ENCODE measurements around the gene SLC35C1.
"Not testable (repeated sequence)": the region's sequence is repeated elsewhere in the genome, so short reads cannot be mapped to it uniquely, and the experiment has no call there.

Gene SLC35C1

DNA sequence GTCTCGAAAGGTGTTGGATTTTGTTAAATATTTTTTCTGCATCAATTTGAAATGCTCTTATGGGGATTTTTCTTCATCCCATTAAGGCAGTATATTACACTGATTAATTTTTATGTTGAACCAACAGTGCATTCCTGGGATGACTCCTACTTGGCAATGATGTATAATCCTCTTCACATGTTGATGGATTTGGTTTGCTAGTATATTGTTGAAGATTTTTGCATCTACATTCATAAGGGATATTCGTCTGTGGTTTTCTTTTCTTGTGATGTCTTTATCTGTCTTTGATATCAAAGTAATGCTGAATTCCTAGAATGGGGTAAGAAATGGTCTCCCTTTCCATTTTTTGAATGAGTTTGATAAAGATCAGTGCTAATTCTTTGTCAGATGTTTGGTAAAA is 18.7 kb upstream of the SLC35C1 start:
- no peak for DNase-seq

DNA sequence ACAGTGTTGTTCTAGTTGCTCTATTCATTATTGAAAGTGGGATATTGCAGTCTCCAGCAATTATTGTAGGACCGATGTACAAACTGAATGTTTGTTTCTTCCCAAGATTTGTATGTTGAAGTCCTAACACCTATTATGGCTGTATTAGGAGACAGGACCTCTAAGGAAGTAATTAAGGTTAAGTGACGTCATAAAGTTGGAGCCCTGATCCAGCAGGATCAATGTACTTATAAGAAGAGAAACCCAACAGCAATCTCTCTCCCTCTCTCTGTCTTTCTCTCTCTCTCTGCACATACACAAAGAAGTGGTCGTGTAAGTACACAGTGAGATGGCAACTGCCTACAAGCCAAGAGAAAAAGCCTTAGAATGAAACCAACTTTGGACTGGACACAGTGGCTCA is 16.1 kb upstream of the SLC35C1 start:
- DNase-seq: no peak

DNA sequence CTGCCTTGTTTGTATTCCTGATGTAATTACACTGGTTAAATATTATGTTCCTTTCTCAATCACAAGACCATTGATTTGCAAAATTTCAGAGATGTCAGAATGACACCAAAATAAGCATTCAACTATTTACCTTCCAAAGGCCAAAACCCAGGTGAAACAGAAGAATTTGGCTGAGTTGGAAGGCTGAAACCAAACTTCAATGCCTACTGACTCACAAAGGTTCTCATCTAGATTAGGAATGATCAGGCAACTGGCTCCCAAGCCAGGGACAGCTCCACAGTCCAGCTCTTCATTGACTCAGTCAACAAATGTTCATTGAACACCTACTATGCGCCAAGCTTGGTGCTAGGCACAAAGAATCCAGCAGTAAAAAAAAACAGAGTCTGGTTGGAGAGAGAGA is 13.4 kb upstream of the SLC35C1 start:
- no peak for DNase-seq

DNA sequence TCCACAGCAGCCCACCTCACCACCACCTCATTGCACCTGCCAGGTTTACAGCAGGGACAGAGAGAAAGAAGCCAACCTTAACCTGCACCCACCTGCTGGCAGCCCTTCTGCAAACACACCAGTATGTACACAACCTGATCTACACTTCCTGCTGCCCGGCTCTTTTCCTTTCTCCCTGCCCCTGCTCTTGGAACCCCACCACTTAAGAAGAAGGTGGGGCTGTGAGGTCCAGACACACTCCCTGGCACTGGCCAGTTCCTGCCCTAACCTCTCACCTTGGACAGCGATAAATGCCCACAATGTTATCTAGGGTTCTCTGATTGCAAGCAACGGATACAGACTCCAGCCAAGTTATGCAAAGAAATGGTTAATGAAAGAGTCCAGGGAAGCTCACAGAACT is 10.8 kb upstream of the SLC35C1 start:
- no peak for DNase-seq

DNA sequence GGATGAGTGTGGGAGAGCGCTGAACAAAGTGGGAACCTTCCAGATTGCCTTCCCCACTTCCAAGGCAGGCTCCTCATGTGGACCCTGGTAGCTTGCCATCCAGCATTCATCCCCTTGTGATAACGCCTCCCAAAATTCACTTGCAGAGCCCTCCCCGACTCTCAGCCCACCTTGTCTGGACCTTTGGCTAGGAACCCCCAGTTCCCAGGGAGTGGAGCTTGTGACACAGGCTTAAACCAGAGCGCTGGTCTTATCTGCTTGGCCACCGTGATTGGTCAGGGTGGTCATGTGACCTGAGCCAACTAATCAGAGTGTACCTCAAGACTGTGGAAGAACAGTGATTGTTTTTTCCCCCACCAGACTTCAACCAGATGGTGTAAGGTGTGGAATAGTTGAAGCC is 9.6 kb upstream of the SLC35C1 start:
- no peak for DNase-seq

DNA sequence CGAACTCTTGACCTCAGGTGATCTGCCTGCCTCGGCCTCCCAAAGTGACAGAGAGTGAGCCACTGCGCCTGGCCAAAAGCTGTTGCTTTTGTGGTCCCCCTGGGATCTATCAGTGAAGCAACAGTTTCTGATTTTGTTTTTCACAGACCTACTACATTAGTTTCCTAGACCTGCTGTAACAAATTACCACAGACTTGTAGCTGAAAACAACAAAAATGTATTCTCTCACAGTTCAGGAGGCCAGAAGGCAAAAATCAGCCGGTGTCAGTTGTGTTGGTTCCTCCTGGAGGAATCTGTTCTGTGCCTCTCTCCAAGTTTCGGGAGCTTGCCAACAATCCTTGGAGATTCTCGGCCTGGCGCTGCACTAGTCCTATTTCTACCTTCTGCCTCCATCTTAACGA is 8.5 kb upstream of the SLC35C1 start:
- no peak for DNase-seq

DNA sequence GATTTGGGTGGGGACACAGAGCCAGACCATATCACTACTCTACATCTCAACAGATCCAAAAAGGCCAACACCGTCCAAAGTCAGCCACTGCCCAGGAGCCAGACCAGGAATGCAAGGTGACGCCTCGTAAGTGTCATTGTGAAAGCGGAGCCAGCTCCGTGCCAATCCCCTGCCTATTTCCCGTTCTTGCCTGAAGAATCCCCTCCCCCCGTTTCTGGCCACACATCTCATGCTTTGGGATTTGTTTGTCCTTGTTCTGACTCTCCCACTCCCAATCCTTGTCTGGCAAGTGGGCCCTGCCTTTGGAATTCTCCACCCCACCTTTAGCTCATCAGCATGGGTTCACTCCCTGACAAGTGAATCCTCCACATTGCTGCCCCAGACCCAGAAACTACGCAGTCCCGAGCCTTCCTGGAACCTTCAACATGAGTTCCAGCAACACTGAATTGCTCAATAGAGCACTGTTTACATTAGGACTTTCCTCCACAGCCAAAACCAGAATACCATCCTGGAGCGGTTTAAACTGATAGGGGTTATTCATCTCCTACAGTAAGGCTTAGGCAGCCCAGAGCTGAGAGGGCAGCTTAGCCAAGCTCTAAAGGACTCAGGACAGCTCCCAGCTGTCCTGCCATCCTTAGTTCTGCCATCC is 6.0 kb upstream of the SLC35C1 start:
- DNase-seq: no peak

DNA sequence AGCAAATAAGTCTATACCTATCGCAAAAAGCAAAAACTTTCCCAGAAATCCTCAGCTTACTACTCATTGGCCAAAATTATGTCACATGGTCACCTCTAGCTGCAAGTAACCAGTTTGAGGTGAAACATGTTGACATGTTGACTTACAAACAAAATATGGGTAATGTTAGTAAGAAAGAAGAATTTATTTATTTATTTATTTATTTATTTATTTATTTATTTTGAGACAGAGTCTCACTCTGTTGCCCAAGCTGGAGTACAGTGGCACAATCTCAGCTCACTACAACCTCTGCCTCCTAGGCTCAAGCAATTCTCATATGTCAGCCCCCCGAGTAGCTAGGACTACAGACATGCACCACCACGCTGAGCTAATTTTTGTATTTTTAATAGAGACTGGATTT is 5.4 kb upstream of the SLC35C1 start:
- DNase-seq: no peak

DNA sequence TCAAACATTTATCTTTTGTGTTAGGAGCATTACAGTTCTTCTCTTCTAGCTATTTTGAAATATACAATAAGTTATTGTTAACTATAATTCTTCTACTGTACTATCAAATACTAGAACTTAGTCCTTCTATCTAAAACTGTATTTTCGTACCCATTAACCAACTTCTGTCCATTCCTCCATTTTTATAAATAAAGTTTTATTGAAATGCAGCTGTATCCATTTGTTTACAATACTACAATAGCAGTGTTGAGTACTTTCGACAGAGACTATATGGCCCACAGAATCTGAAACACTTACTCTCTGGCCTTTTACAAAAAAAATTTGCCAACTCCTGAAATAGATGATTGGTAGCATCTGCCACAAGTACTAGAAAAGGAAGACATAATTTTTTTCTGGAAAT is 4.7 kb upstream of the SLC35C1 start:
- DNase-seq: no peak

DNA sequence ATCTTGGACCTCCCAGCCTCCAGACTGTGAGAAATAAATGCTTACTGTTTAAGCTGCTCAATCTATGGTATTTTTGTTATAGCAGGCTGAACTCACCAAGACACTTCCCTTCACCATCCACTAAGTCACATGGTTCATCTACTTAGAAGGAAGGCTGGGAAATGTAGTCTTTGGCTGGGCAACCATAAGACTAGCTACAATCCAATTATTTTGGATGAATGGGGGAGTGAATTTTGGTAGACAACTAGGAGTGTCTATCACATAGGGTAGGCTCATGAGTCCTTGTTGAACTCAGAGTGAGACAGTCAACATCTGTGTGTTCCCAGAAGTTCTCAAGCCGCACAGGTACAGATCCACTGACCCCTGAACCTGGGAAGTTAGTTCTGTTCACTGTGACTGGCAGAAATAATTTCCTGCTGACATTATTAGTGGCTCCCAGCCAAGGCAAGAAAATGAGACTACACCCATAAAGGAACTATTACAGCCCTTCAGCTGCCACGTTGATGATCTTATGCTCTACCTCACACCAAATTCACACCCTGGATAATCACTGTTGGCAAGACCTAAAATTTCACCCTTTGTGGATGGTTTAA is 3.1 kb upstream of the SLC35C1 start:
- no peak for DNase-seq

DNA sequence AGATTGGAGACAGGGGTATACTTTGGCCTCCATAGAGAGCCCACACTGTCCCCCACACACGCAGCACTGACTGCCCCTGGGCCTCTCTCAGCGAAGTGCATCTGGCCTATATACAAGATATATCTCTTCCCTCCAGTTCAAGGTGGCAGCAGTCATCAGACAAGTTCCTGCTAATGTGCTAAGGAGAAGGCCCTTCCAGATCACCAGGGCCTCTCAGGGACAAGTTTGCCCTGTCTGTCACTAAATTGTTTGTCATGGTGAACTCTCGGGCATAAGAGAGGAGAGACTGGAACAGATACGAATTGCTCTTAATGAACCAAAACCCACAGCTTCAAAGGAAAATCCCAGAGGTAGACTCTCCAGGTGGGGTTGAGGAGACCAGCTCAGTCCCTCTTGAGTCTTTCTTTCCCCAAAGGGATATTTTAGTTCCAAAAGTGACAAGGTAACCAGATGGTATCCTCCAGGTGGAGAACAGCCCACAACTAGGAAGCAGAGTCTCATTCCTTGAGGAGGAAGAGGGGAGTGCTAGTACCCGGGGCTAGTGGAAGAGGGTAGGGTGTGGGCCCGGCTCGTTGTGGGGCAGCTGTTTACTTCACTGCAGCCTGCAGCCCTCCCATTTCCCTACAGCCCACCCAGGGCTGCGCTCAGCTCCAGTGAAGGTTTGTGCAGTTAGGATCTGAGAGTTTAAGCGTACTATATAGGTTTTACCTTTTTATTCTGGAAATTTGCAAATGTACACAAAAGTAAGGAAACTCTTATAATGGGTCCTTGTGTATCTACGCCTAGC is 2.2 kb upstream of the SLC35C1 start:
- no peak for DNase-seq

DNA sequence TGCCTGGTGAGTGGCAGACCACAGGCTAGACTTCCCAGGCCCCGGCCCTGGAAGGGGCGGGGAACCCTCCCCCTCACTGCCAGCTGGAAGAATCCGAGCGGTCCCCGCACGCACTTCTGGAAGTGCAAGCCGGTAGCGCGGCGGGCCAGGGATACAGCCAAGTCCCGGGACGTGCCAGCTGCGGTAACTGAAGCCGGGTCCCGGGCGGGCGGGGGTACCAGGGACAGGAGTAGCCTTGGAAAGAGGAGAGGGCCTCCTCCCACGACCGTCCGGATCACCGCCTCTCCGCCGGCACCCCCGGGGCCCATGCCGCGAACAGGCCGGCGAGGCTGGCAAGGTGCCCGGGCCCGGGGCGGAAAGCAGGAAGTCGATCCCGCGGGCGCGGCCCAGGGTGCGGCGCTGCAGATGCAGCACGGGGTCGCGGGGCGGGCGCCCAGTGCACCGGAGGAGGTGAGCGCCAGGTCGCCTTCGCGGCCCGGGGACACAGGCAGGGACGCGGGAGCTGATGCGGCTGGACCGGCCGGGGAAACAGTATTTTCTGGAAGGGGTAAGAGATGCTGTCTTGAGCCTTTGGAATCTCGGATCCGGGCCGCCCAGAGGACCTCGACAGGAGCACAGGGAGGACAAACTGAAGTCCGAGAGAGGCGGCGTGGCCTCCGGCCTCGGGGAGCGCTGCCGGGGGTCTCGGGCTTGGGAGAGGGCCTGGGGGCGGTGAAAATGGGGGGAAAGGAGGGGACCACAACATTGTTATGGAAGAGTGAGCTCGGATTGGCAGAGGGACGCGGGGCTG is 783 bp upstream of the SLC35C1 start:
- peak in 43 of 56 donors; percentile 9 to 74 (median 40) for DNase-seq

DNA sequence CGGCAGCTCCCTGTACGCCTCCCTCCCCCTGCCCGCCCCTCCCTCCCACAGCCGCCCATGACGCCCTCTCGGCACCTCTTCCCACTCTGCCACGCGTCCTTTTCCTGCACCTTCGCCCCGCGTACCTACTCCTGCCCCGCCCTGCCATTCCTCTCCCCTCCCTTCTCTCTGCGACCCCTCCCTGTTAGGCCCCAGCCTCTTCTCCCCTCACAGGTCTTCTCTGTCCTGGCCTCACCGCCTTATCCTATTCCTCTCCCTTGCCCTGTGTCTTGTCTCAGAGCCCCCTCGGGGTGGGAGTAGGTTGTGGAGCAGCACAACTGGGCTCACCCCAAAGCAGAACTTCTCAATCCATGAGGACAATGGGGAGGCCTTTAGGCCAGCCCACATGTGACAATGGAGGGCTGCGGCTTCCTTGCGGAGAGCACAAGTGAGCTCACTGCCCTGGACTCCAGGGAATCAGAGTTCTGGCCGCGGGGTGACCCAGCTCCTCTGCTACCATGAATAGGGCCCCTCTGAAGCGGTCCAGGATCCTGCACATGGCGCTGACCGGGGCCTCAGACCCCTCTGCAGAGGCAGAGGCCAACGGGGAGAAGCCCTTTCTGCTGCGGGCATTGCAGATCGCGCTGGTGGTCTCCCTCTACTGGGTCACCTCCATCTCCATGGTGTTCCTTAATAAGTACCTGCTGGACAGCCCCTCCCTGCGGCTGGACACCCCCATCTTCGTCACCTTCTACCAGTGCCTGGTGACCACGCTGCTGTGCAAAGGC is 539 bp downstream of the SLC35C1 start:
- DNase-seq: peak in 12 of 56 donors; percentile 10 to 70 (median 35)

DNA sequence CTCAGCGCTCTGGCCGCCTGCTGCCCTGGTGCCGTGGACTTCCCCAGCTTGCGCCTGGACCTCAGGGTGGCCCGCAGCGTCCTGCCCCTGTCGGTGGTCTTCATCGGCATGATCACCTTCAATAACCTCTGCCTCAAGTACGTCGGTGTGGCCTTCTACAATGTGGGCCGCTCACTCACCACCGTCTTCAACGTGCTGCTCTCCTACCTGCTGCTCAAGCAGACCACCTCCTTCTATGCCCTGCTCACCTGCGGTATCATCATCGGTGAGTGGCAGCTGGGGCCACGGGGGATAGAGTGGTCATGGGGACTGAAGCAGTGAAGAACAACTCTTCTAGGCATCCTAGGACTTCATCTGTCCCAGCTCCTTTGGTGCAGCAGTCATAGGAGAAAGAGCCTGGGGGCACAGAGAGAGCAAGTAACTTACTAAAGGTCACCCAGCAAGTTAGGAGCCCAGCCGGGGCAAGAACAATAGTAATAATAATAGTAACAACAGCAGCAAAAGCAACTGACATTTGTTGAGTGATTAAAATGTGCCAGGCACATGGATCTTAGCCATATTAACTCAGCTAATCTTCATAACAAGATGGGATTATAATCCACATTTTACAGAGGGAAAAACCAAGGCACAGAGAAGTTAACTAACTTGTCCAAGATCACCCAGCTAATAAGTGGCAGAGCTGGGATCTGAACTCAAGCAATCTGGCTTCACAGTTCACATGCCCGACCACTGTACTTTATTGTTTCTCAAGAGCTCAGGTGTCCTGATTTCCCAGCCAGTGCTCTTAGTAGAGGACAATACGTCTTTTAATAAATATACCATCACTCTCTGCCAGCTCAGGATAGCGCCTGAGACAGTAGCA is 1.4 kb downstream of the SLC35C1 start:
- DNase-seq: no peak

DNA sequence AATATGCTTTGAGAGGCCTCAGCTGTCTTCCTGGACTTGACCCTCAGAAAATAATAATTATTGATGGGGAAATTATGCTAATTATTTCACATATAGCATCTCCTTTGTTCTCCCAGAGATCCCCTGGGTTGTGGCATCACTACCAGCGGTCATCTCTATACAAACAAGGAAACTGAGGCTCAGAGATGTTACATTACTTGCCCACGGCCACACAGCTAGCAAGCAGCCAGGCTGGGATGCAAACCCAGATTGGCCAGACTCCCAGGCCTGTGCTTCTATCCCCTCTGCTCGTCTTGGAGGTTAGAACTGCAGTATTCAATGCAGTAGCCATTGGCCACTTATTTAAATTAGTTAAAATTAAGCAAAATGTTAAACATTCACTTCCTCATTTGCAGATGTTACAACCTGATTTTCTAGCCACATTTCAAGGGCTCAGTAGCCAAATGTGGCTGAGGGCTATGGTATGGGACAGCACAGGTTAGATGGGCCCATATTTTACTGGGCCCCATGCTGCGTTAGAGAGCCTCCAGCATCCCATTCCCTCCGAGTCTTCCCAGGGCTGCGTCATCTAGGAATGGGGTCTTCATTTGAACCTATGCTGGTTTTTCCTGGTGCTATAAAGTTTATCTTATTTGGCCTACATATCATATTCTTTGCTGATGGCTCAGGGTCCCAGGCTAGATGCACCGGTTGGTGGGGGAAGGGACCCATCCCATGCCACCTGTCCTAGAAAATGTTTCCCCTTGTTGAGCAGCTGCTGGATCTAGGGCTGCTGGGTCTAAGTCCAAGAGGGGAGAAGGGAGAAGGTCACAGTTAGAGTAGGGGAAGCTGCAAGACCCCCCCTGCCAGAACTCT is 2.2 kb downstream of the SLC35C1 start:
- DNase-seq: no peak

DNA sequence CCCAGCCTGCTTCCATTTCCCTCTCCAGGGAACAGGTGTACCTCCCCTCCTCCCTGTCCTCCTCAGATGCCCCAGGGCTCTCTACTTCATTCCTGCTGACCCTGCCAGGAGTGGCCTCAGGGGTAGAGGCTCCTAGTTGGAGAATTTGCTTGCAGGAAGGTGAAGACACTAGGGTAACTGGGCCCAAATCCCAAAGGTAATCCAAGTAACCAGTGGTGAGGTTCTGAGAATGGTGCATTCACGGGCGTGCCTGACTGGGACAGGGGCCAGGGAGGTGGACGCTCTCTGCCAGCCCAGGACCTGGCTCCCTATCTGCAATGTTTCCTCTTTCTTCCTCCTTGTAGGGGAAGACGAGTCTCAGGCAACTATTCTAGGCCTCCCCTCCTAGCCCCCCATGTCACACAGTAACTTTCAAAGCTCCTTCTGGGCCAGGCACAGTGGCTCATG is 2.9 kb downstream of the SLC35C1 start:
- DNase-seq: no peak

DNA sequence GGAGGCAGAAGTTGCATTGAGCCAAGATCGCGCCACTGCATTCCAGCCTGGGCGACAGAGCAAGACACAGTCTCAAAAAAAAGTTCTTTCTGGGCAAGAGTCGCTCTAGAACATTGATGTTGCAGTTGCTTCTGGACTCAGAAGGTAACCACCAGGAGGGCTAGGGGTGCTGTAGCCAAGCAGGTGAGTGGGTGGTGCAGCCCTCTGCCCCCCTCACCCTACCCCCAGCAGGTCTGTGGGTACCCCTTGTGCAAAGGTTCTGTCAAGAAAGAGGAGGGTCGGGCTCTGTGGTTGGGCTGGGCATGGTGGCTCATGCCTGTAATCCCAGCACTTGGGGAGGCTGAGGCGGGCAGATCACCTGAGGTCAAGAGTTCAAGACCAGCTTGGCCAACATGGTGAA is 3.5 kb downstream of the SLC35C1 start:
- DNase-seq: not testable (repeated sequence)

DNA sequence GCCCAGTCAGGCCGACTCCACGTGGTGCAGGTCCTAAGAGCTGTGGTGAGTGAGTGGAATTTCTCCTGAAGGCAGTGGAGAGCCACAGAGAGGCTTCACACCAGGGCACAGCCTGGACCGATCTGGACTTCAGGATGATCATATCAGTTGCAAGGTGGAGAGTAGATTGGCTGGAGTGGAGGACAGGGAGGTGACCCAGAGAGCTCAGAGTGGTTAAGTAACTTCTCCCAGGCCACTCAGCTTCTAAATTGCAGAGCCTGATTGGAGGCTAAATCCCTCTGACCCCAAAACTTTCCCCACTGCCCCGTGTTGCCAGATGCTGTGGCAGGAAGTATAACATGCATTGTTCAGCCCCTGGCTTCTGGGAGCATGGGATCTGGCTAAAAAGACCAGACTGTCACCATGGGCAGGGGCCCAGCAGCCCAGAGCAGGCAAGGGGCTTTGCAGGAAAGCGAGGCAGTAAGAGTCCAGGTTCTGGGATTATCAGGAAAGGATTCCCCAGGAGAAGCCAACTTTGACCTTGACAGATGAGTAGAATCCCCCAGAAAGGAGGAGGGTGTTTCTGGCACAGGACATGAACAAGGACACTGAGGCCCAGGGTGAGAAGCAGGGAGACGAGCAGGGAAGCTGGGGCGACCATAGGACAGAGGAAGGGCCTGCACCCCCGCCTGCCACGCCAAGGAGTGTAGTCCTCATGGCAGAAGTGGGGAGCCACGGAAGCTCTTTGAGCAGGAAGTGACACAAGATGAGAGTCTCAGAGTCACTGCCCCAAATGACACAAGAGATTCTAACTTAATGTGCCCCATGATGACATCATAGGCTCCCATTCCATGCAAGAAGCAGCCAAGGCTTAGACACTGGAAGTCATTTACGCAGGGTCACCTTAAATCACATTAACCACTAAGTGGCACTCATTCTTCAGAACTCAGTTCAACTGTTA is 4.8 kb downstream of the SLC35C1 start:
- DNase-seq: no peak
